ENCODE results near the gene TPGS1.

The TPGS1 gene

DNA sequence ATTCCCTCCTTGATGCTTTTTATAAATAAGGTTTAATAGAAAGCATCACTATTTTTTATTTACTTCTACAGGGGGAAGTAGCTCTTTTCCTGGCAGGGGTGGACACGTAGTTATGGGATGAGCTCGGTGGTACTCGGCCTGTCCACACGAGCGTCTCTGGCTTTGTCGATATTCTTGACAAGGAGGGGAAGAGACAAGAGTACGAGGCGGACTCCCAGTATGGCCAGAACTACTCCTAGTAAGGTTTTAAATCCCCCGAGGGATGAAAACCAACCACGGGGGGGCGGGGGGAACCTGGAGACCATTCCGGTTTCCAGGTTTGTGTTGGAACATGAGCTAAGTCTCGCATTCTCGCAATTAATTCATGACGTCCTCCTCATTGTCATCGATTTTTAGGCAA, 59.5 kb downstream of the TPGS1 start:
- DNase-seq (no peak), ATAC-seq (ENCODE audit: insufficient read depth, low read depth) (no peak)
- Histone ChIP-seq H3K4me1 (ENCODE audit: insufficient read depth, low read length) (0 out of 2 replicates have a peak, but pooled peaks cover 5% of the 10 kb centered on the region), H3K9me3 (ENCODE audit: insufficient read depth, low read length, severe bottlenecking) (no peaks in the 10 kb centered on the region), H3K27ac (ENCODE audit: low read length) (no peak overlapping the region), H4K20me1 (ENCODE audit: insufficient read depth, low read length) (no peaks in the 10 kb centered on the region), H3K9ac (ENCODE audit: low read depth, low read length) (no peak overlapping the region), H2AFZ (ENCODE audit: low read depth, low read length) (no peak overlapping the region), H3K27me3 (ENCODE audit: insufficient read depth, low read length, poor library complexity) (no peaks in the 10 kb centered on the region), H3K79me2 (ENCODE audit: insufficient read depth, low read length) (no peaks in the 10 kb centered on the region), H3K36me3 (ENCODE audit: insufficient read depth, low read length) (peaks cover 19% of the 10 kb centered on the region; the same call in 1 of the 2 replicates), H3K4me2 (ENCODE audit: insufficient read depth, low read length) (no peak overlapping the region), H3K4me3 (ENCODE audit: low read depth in 1 of 2, low read length in 2 of 2) (no peak overlapping the region)
- TF ChIP-seq, protein P1, sequence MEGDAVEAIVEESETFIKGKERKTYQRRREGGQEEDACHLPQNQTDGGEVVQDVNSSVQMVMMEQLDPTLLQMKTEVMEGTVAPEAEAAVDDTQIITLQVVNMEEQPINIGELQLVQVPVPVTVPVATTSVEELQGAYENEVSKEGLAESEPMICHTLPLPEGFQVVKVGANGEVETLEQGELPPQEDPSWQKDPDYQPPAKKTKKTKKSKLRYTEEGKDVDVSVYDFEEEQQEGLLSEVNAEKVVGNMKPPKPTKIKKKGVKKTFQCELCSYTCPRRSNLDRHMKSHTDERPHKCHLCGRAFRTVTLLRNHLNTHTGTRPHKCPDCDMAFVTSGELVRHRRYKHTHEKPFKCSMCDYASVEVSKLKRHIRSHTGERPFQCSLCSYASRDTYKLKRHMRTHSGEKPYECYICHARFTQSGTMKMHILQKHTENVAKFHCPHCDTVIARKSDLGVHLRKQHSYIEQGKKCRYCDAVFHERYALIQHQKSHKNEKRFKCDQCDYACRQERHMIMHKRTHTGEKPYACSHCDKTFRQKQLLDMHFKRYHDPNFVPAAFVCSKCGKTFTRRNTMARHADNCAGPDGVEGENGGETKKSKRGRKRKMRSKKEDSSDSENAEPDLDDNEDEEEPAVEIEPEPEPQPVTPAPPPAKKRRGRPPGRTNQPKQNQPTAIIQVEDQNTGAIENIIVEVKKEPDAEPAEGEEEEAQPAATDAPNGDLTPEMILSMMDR (IDR thresholded peaks at IDR 0.05; ENCODE audit: borderline replicate concordance, extremely low read depth, low read length, poor library complexity, severe bottlenecking) = no peak
- TF ChIP-seq EZH2 (IDR thresholded peaks at IDR 0.05; ENCODE audit: borderline replicate concordance, low read depth, low read length, severe bottlenecking) = no peak

DNA sequence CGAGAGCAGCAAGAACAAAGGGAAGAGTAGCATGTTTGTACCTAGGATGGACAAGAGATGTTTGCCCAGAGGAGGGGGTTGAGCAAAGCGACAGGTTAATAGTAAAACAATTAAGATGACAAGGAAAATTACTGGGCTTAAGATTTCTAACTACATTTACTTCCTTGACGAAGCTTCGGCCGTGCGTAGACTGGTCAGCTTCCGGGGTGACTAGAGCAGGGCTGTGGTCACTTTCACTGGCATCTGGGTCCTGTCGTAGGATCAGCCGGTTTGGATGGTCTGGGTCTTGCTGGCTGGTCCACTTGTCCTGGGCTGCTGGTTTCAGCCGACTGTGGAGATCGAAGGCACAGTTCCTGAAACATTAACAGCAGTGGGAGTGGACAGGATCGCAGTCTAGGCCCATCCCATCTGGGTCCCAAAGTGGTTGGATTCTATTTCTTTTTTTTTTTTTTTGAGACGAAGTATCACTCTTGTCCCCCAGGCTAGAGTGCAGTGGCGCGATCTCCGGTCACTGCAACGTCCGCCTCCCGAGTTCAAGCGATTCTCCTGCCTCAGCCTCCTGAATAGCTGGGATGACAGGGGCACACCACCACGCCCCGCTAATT, 60.1 kb downstream of the TPGS1 start:
- 0 out of 2 replicates have a peak, but pooled peaks cover 5% of the 10 kb centered on the region for H3K4me1 ChIP-seq (ENCODE audit: insufficient read depth, low read length)
- no peaks in the 10 kb centered on the region for H3K79me2 ChIP-seq (ENCODE audit: insufficient read depth, low read length)
- DNase-seq (no peak), ATAC-seq (ENCODE audit: insufficient read depth, low read depth) (no peak)
- peaks cover 15% of the 10 kb centered on the region; the same call in 1 of the 2 replicates for H3K36me3 ChIP-seq (ENCODE audit: insufficient read depth, low read length)
- H3K27me3 ChIP-seq (ENCODE audit: insufficient read depth, low read length, poor library complexity) = no peaks in the 10 kb centered on the region
- H3K27ac ChIP-seq (ENCODE audit: low read length) = no peak overlapping the region
- H4K20me1 ChIP-seq (ENCODE audit: insufficient read depth, low read length) = no peaks in the 10 kb centered on the region
- H3K4me3 ChIP-seq (ENCODE audit: low read depth in 1 of 2, low read length in 2 of 2) = no peak overlapping the region
- H3K9ac ChIP-seq (ENCODE audit: low read depth, low read length) = no peak overlapping the region
- no peak overlapping the region for H2AFZ ChIP-seq (ENCODE audit: low read depth, low read length)
- TF ChIP-seq, protein P1 (IDR thresholded peaks at IDR 0.05; ENCODE audit: borderline replicate concordance, extremely low read depth, low read length, poor library complexity, severe bottlenecking) = no peak
- TF ChIP-seq EZH2 (IDR thresholded peaks at IDR 0.05; ENCODE audit: borderline replicate concordance, low read depth, low read length, severe bottlenecking) = no peak
- no peaks in the 10 kb centered on the region for H3K9me3 ChIP-seq (ENCODE audit: insufficient read depth, low read length, severe bottlenecking)
- no peak overlapping the region for H3K4me2 ChIP-seq (ENCODE audit: insufficient read depth, low read length)

All from DND-41 (cell line).